NCI-H2196 (cell line): ENCODE data around the gene PROK2.
A peak's percentile ranks its signal among the peaks of the same experiment; 100 is the strongest.

Experiments
- DNase-seq: peaks from one replicate; lab custom pipeline; 2025; ENCODE audit not compliant: unreplicated experiment; lab: John Stamatoyannopoulos, UW

PROK2 gene

GRCh38 chr3:71787851-71788405 lies 3.0 kb upstream of the PROK2 start:
- DNase-seq, result no peak

- no peak for DNase-seq
Observed at GRCh38 chr3:71786551-71786950, 1.6 kb upstream of the PROK2 start.

DNA sequence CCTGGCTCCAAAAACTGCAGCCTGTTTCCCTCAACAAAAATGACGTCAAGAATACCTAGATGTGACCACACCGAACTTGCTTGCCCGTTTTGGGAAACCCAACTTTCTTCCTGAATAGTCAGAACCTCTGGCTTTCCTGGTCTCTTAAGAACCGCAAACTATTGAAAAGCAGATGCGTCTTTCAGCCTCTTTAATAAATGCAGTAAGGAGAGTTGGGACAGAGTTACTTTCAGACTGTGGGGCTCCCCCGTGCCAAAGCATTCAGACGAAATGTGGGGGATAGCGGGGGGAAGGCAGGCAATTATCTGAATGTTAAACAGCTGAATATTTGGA lies 1.2 kb upstream of the PROK2 start:
- no peak for DNase-seq

- DNase-seq, result no peak
Observed at GRCh38 chr3:71785532-71786216, 726 bp upstream of the PROK2 start.

DNA sequence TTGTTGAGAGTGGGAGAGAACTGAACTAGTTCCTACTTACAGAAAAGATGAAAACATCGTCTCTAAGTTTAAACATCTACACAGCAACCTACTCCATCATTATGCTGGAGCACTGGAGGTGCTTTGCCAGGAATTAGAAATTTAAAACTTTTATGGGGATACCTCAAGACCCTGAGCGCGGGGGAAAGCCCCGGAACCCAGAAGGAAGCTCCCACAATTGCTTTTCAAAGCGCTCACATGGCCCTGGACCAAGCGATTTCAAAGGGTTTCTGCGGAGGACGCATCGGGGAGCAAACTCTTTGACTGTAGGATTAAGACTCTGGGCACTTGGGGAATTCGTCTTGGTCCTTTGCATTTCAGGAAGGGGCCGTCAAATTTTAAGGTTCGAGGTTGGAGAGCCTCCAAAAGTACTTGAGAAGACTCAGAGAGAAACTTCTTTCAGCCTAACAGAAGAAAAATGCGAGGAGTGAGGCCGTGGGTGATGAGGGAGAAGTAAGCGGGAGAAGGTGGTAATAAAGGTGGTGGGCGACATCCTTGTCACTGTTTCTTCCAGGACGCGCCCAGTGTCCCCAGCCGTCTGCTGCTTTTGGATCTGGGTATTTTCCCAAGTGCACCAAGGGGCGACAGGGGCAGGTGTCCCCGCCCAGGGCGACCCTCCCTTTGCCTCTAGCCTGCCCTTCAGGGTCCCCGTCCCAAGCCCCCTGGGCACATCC lies 591 bp downstream of the PROK2 start:
- DNase-seq, result no peak

- DNase-seq, result no peak
Observed at GRCh38 chr3:71783152-71783551, 1.8 kb downstream of the PROK2 start.

DNA sequence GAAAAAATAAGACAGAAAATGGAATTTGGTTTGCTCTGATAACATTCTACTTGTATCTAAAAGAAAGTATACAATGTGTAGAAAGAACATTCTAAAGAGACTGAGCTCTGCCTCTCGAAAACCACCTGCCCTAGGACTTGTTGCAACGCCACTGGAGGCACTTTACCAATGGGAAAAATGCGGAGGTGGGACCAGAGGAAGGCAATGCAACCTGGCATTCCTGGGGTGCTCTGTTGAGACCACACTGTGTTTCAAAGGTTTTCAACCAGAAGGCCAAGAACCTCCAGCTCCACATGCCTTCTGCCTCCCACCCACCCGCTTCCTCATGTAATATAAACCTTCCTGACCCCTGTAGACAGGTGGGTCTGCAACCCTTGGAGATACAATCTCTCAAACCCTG lies 4.5 kb downstream of the PROK2 start:
- DNase-seq, result no peak

DNA sequence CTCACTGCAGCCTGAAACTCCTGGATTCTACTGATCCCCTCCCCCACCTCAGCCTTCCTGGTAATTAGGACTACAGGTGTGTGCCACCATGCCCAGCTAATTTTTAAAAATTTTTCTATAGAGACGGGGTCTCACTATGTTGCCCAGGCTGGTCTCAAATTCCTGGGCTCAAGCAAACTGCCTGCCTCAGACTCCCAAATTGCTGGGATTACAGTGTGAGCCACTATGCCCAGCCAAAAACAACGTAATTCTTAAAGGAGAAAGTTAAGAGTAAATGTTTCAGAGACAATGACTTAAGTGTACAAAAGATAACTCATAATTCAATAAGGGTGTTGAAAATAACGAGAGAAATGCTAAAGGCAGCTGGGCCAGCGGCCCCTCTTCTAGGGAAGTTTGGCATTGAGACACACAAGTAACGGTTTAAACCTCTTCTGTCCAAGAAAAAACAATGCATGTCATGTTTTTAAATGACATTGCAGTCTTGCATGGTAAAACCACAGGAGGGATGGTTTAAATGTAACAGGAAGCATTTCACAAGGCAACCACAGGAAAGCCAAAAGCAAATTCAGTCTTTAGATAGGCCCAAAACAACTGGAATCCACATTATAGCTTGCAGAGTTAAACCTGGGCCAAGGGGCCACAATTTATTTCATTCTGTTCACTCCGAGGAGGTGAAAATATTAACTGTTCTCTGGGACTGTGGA lies 5.1 kb downstream of the PROK2 start:
- no peak for DNase-seq

DNA sequence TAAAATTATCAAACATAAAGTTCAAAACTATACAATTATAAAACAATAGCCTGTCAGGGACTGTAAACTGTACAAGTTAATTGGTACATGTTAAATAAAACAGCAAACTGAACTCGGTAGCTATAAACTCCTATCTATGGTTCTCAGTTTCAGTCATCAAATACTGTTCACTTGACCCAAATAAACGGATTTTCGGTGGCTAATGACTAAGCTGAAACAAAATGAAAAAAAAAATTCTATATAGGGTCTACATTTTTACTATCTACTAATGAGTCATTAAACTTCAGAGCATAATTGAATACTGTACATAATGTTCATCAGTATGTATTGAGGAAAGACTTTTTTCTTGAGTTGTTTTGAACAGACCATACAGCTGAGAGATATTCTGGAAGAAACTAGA lies 6.6 kb downstream of the PROK2 start:
- no peak for DNase-seq

GRCh38 chr3:71776538-71776937 lies 8.4 kb downstream of the PROK2 start:
- DNase-seq, result no peak

GRCh38 chr3:71771884-71772283 lies 13.1 kb downstream of the PROK2 start:
- no peak for DNase-seq

DNA sequence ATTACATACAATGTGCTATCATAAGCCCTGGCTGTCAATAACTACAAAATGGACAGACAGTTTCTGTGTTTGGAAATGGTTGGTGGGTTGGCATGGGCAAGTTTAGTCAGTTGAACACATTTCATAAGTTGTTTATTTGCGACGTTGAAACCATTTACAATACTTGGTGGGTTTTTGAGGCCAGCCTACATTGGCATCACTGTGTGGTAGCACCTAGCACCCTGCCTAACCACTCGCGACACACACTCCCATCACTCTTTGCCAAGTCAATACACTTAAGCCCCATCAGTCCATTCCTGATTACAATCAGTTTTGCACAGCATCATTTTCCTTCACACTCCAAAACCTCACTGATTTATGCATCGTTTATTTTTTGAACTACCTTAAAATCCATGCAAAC lies 13.8 kb downstream of the PROK2 start:
- DNase-seq, result no peak

DNA sequence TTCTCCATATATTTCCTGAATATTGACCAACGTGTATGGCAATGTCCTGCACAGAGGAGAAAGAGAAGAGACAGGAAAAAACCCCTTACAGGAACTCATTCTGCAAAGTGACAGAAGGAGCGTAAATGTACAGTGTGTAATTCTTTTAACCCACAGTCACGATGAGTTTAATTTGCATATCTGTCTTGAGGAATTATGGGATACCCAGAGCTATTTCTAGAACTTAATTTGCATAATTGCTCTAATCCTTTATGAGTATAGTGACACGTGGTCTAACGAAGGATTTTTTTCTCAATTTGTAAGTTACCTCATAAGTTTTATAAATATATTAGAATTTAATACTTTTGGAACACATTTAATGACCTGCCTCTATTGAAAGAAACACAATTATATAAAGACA lies 21.5 kb downstream of the PROK2 start:
- DNase-seq, result no peak

GRCh38 chr3:71760140-71760539 lies 24.8 kb downstream of the PROK2 start:
- DNase-seq, result no peak

DNA sequence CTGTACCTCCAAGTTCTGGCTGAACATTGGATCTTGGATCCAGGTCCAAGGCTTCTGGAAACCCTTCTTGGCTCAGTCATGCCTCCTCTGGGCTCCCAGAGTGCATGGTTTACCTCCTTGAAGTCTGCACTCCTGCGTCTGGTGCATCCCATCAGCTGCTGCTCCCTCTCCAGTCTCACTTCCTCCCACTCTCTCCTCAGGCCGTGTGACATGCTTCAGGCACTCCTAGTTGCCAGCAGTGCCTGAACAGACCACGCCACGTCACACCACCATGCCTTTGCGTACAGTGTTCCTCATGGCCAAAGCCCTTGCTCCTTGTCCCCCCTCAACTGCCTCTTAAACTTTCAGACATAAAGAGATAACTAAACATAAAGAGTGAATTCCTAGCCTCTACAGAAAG lies 25.5 kb downstream of the PROK2 start:
- DNase-seq, result no peak

DNA sequence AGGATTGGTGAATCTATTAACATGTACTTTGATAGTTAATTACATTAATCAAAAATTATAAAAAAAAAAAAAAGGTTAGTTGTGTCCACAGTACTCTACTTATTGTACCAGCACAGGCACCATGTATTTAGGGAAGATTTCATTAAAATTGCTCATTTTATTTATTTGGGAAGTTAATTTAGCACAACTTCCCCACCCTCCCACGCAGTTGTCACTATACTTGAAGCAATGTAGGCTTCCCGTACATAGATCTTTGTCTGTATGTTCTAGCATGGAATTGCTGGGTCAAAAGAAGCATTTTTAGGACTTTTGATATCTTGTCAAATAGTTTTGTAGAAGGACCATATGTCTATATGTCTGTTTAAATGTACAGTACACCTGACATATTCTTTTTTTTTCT lies 26.9 kb downstream of the PROK2 start:
- no peak for DNase-seq

DNA sequence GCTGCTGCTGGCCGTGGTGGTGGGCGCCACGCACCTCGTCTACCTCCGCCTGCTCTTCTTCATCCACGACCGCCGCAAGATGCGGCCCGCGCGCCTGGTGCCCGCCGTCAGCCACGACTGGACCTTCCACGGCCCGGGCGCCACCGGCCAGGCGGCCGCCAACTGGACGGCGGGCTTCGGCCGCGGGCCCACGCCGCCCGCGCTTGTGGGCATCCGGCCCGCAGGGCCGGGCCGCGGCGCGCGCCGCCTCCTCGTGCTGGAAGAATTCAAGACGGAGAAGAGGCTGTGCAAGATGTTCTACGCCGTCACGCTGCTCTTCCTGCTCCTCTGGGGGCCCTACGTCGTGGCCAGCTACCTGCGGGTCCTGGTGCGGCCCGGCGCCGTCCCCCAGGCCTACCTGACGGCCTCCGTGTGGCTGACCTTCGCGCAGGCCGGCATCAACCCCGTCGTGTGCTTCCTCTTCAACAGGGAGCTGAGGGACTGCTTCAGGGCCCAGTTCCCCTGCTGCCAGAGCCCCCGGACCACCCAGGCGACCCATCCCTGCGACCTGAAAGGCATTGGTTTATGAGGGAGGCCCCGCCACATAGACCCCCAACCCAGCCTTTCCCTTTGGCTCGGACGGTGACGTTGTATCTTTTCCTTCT lies 30.2 kb downstream of the PROK2 start:
- DNase-seq, result no peak

GRCh38 chr3:71753701-71754609 lies 31.0 kb downstream of the PROK2 start, which contains the start of gene GPR27:
Gene GPR27 (plus strand): TSS chr3:71753855. CDS start chr3:71754050, 195 bp downstream.
- peak; percentile 5 for DNase-seq

- DNase-seq, result no peak
Observed at GRCh38 chr3:71752831-71753700, 31.9 kb downstream of the PROK2 start.
